ENCODE measurements around the gene PPP2R2D. TPM values are rescaled to one million over a fixed set of nuclear protein-coding genes. Genes with fewer than 3 reads are reported as not detected.
"Not testable (repeated sequence)": the region's sequence is repeated elsewhere in the genome, so short reads cannot be mapped to it uniquely, and the experiment has no call there.

PPP2R2D gene
- total RNA-seq, 6 experiments from 2014 or later, result 22.9 to 28.1 (median 24.5) TPM

GRCh38 chr10:131911451-131911850, 10.6 kb downstream of the PPP2R2D start:
- H3K9me3 Mint-ChIP-seq, result no peaks in the 10 kb centered on the region
- H3K36me3 Mint-ChIP-seq (ENCODE audit: low read depth), result peaks cover 32% of the 10 kb centered on the region
- H3K4me3 Mint-ChIP-seq, result no peak overlapping the region
- TF ChIP-seq CTCF (IDR thresholded peaks at IDR 0.05), result no peak
- H3K27ac Mint-ChIP-seq, result no peak overlapping the region
- H3K27me3 Mint-ChIP-seq (ENCODE audit: insufficient read depth), result peaks cover 2% of the 10 kb centered on the region
- no peak for DNase-seq
- peaks cover 22% of the 10 kb centered on the region for H3K4me1 Mint-ChIP-seq (ENCODE audit: low read depth)

- no peak for TF ChIP-seq CTCF (IDR thresholded peaks at IDR 0.05)
- Mint-ChIP-seq H3K4me1 (ENCODE audit: low read depth) (peaks cover 22% of the 10 kb centered on the region), H3K4me3 (no peak overlapping the region), H3K36me3 (ENCODE audit: low read depth) (peaks cover 32% of the 10 kb centered on the region), H3K9me3 (no peaks in the 10 kb centered on the region), H3K27me3 (ENCODE audit: insufficient read depth) (peaks cover 2% of the 10 kb centered on the region), H3K27ac (no peak overlapping the region)
- DNase-seq, result no peak
Observed at GRCh38 chr10:131912620-131913019, 11.8 kb downstream of the PPP2R2D start.

- Mint-ChIP-seq H3K36me3 (ENCODE audit: low read depth) (peaks cover 49% of the 10 kb centered on the region), H3K4me1 (ENCODE audit: low read depth) (peaks cover 12% of the 10 kb centered on the region; the same call in 1 of the 2 replicates), H3K27ac (no peak overlapping the region), H3K9me3 (peaks cover 6% of the 10 kb centered on the region; the same call in 1 of the 2 replicates), H3K27me3 (ENCODE audit: insufficient read depth) (peaks cover 2% of the 10 kb centered on the region), H3K4me3 (no peak overlapping the region)
- no peak for DNase-seq
- TF ChIP-seq CTCF (IDR thresholded peaks at IDR 0.05), result no peak
Observed at GRCh38 chr10:131915484-131915883, 14.7 kb downstream of the PPP2R2D start.

GRCh38 chr10:131915990-131916766, 15.4 kb downstream of the PPP2R2D start:
- no peak for DNase-seq
- no peak overlapping the region for H3K4me3 Mint-ChIP-seq
- peaks cover 12% of the 10 kb centered on the region; the same call in 1 of the 2 replicates for H3K4me1 Mint-ChIP-seq (ENCODE audit: low read depth)
- peaks cover 48% of the 10 kb centered on the region for H3K36me3 Mint-ChIP-seq (ENCODE audit: low read depth)
- H3K27me3 Mint-ChIP-seq (ENCODE audit: insufficient read depth), result peaks cover 2% of the 10 kb centered on the region
- peaks cover 6% of the 10 kb centered on the region; the same call in 1 of the 2 replicates for H3K9me3 Mint-ChIP-seq
- no peak overlapping the region for H3K27ac Mint-ChIP-seq
- TF ChIP-seq CTCF (IDR thresholded peaks at IDR 0.05), result no peak

GRCh38 chr10:131916767-131917160, 16.0 kb downstream of the PPP2R2D start:
- not testable (repeated sequence) for H3K4me3 Mint-ChIP-seq; H3K9me3 Mint-ChIP-seq; H3K27ac Mint-ChIP-seq; DNase-seq; H3K27me3 Mint-ChIP-seq (ENCODE audit: insufficient read depth)
- Mint-ChIP-seq H3K36me3 (ENCODE audit: low read depth) (peaks cover 42% of the 10 kb centered on the region), H3K4me1 (ENCODE audit: low read depth) (peaks cover 12% of the 10 kb centered on the region; the same call in 1 of the 2 replicates)

- Mint-ChIP-seq H3K36me3 (ENCODE audit: low read depth) (peaks cover 36% of the 10 kb centered on the region), H3K4me1 (ENCODE audit: low read depth) (peaks cover 12% of the 10 kb centered on the region; the same call in 1 of the 2 replicates)
- not testable (repeated sequence) for H3K27ac Mint-ChIP-seq; H3K27me3 Mint-ChIP-seq (ENCODE audit: insufficient read depth); H3K4me3 Mint-ChIP-seq; H3K9me3 Mint-ChIP-seq; DNase-seq
Observed at GRCh38 chr10:131917496-131917895, 16.7 kb downstream of the PPP2R2D start.

GRCh38 chr10:131919461-131919860, 18.7 kb downstream of the PPP2R2D start:
- Mint-ChIP-seq H3K4me1 (ENCODE audit: low read depth) (peaks cover 14% of the 10 kb centered on the region), H3K36me3 (ENCODE audit: low read depth) (peaks cover 24% of the 10 kb centered on the region)
- not testable (repeated sequence) for H3K4me3 Mint-ChIP-seq; H3K27ac Mint-ChIP-seq; H3K27me3 Mint-ChIP-seq (ENCODE audit: insufficient read depth); DNase-seq; H3K9me3 Mint-ChIP-seq
